Upper lobe of left lung (tissue), 6 donors: Measurements from ENCODE around the gene MRPS34. TPM values are rescaled to one million over a fixed set of nuclear protein-coding genes. Genes with fewer than 3 reads are reported as not detected.

ENCODE experiments used
- ATAC-seq, 2 donors: fragments of 200-7000 bp; cut with Tn5 transposase; one replicate each; pipeline ENCODE4 v1.9.1; 2022; ENCODE audit warnings: mild to moderate bottlenecking in 2 of 2, moderate library complexity in 2 of 2; ENCODE audit not compliant: low FRiP score in 2 of 2
- DNase-seq, 2 donors: peaks; one replicate each; pipeline ENCODE4 v3.0.0-alpha.2; 2019 to 2020
- H3K27ac ChIP-seq, 4 donors: fragments of 200-600 bp; sonication (generic); one replicate each; pipeline ENCODE4 v1.5.1; 2016 to 2019
- H3K27me3 ChIP-seq, 4 donors: fragments of 200-600 bp; sonication (generic); one replicate each; pipeline ENCODE4 v1.5.1; 2017 to 2019
- H3K36me3 ChIP-seq, 4 donors: fragments of 200-600 bp; sonication (generic); one replicate each; pipeline ENCODE4 v1.5.1; 2016 to 2019
- H3K4me1 ChIP-seq, 4 donors: fragments of 200-600 bp; sonication (generic); one replicate each; pipeline ENCODE4 v1.5.1; 2018 to 2019
- H3K4me3 ChIP-seq, 4 donors: fragments of 200-600 bp; sonication (generic); one replicate each; pipeline ENCODE4 v1.5.1; 2017 to 2019; ENCODE audit warnings: mild to moderate bottlenecking in 2 of 4, moderate library complexity in 1 of 4
- H3K9me3 ChIP-seq, 4 donors: fragments of 200-600 bp; sonication (generic); one replicate each; pipeline ENCODE4 v1.5.1; 2018 to 2019
- CTCF ChIP-seq, 6 experiments: fragments of 450-650 bp in 4 of 6; fragments of 200-600 bp in 2 of 6; sonication (generic) in 2 of 6; IDR thresholded peaks; one replicate each; pipeline ENCODE4 v1.5.1; 2016 to 2019; ENCODE audit warnings: antibody characterized with exemption in 6 of 6
- EP300 ChIP-seq, 4 donors: sonication (generic); formaldehyde crosslinking; IDR thresholded peaks; one replicate each; pipeline ENCODE4 v1.5.1; 2017; ENCODE audit warnings: antibody characterized with exemption in 4 of 4, control low read depth in 2 of 4
- POLR2A ChIP-seq, 4 donors: fragments of 450-650 bp; IDR thresholded peaks; one replicate each; pipeline ENCODE4 v1.5.1; 2016 to 2017; ENCODE audit warnings: antibody characterized with exemption in 4 of 4, mild to moderate bottlenecking in 2 of 4
- POLR2AphosphoS5 ChIP-seq, 2 donors: sonication (generic); formaldehyde crosslinking; IDR thresholded peaks; one replicate each; pipeline ENCODE4 v1.5.1; 2017; ENCODE audit warnings: antibody characterized with exemption in 2 of 2
- WGBS, 2 donors: methylation state at CpG; one replicate each; pipeline ENCODE4 v1.1.5; 2017 to 2018; 5-methylcytosine and 5-hydroxymethylcytosine counted together
- total RNA-seq, 6 donors: library from RNA; depleted of rRNA in 4 of 6; stranded (reverse); fragments of >200 nt in 4 of 6; gene quantifications; one replicate each; pipeline versions ENCODE4 v1.1.0 to v1.2.1, GENCODE V29; 2016 to 2021
- donor health status: DM: no; HTN: no; CAD: no; lungs with moderate emphysema.
- donor health status: DM: no; HTN: yes; CAD: no; lungs with severe emphysema.

MRPS34 gene
- total RNA-seq, 6 donors from 2014 or later = 49.2 to 91.7 (median 69.8) TPM

GRCh38 chr16:1784977-1785845, 12.3 kb upstream of the MRPS34 start:
- WGBS, 2 donors = 90 to 92% methylated on average over 15 to 26 of the region's 26 CpGs
- TF ChIP-seq POLR2A (IDR thresholded peaks at IDR 0.05) (no peak), EP300 (IDR thresholded peaks at IDR 0.05) (no peak), POLR2AphosphoS5 (IDR thresholded peaks at IDR 0.05) (no peak), CTCF (IDR thresholded peaks at IDR 0.05) (no peak)
- H3K27me3 ChIP-seq = no peaks in the 10 kb centered on the region
- H3K9me3 ChIP-seq = no peaks in the 10 kb centered on the region
- ATAC-seq (no peak), DNase-seq (no peak)
- peaks cover 3 to 55% (median 32%) of the 10 kb centered on the region in 4 donors for H3K36me3 ChIP-seq
- no peak overlapping the region for H3K4me3 ChIP-seq
- H3K27ac ChIP-seq = no peak overlapping the region
- H3K4me1 ChIP-seq = peaks cover 23 to 43% (median 25%) of the 10 kb centered on the region in 4 donors

- Histone ChIP-seq H3K4me3 (peak within 1 kb of the TSS; percentile 88 to 99 (median 90)), H3K36me3 (peaks cover 4 to 53% (median 34%) of the 10 kb centered on the region in 4 donors), H3K27ac (peak within 1 kb of the TSS; percentile 84 to 93 (median 86)), H3K27me3 (no peaks in the 10 kb centered on the region), H3K4me1 (peaks cover 23 to 52% (median 28%) of the 10 kb centered on the region in 4 donors), H3K9me3 (no peaks in the 10 kb centered on the region)
- ATAC-seq (peak; percentile 96 to 97), DNase-seq (peak; percentile 98 to 100)
- 0% methylated on average over 28 to 50 of the region's 102 CpGs for WGBS, 2 donors
- TF ChIP-seq POLR2AphosphoS5 (IDR thresholded peaks at IDR 0.05) (peak; percentile 77 to 78), POLR2A (IDR thresholded peaks at IDR 0.05) (peak in 3 of 4 donors; percentile 24 to 88 (median 71)), CTCF (IDR thresholded peaks at IDR 0.05) (peak in 2 of 6 experiments; percentile 24 to 36), EP300 (IDR thresholded peaks at IDR 0.05) (peak in 1 of 4 donors; percentile 58)
These were observed 9.7 kb upstream of the MRPS34 start, which contains the start of the genes NUBP2 and SPSB3 for GRCh38 chr16:1782408-1783264. Gene NUBP2 (plus strand): TSS chr16:1782960. CDS start chr16:1783021, 61 bp downstream. Gene SPSB3 (minus strand): TSS chr16:1782571. CDS start chr16:1781483, 1,088 bp downstream.

GRCh38 chr16:1781758-1782407, 8.9 kb upstream of the MRPS34 start:
- DNase-seq = peak in 1 of 2 donors; percentile 88
- Histone ChIP-seq H3K9me3 (no peaks in the 10 kb centered on the region), H3K36me3 (peaks cover 8 to 53% (median 34%) of the 10 kb centered on the region in 4 donors), H3K27me3 (no peaks in the 10 kb centered on the region), H3K4me3 (peak overlapping the region; percentile 70 to 92 (median 88)), H3K4me1 (peaks cover 23 to 52% (median 28%) of the 10 kb centered on the region in 4 donors), H3K27ac (peak overlapping the region; percentile 84 to 93 (median 86))
- WGBS, 2 donors = 0 to 3% methylated on average over 10 to 27 of the region's 70 CpGs
- peak in 1 of 2 donors; percentile 41 for ATAC-seq
- TF ChIP-seq POLR2AphosphoS5 (IDR thresholded peaks at IDR 0.05) (no peak), CTCF (IDR thresholded peaks at IDR 0.05) (peak in 2 of 6 experiments; percentile 20 to 57), POLR2A (IDR thresholded peaks at IDR 0.05) (peak in 1 of 4 donors; percentile 52)

- ATAC-seq = no peak
- Histone ChIP-seq H3K9me3 (no peaks in the 10 kb centered on the region), H3K4me1 (peaks cover 23 to 52% (median 28%) of the 10 kb centered on the region in 4 donors), H3K27me3 (no peaks in the 10 kb centered on the region), H3K27ac (peak overlapping the region; percentile 84 to 93 (median 86)), H3K4me3 (peak overlapping the region; percentile 70 to 92 (median 88)), H3K36me3 (peaks cover 12 to 53% (median 36%) of the 10 kb centered on the region in 4 donors)
- DNase-seq = peak in 1 of 2 donors; percentile 83
- WGBS, 2 donors = 66 to 81% methylated on average over 13 to 20 of the region's 20 CpGs
- TF ChIP-seq EP300 (IDR thresholded peaks at IDR 0.05) (no peak), POLR2AphosphoS5 (IDR thresholded peaks at IDR 0.05) (no peak), CTCF (IDR thresholded peaks at IDR 0.05) (no peak), POLR2A (IDR thresholded peaks at IDR 0.05) (no peak)
These were observed 8.3 kb upstream of the MRPS34 start for GRCh38 chr16:1781254-1781653.
